Measurements from ENCODE around the gene MTERF1.

The MTERF1 gene

GRCh38 chr7:91916051-91916440 lies 35.5 kb upstream of the MTERF1 start:
- no peak overlapping the region for H3K27ac ChIP-seq
- TF ChIP-seq CTCF (IDR thresholded peaks at IDR 0.05) = no peak
- H3K36me3 ChIP-seq = no peaks in the 10 kb centered on the region
- peaks cover 8% of the 10 kb centered on the region for H3K27me3 ChIP-seq
- no peaks in the 10 kb centered on the region for H3K9me3 ChIP-seq
- no peak overlapping the region for H3K4me3 ChIP-seq (ENCODE audit: low read depth in 1 of 2, low read length in 1 of 2)
- peaks cover 9 to 21% of the 10 kb centered on the region in 2 experiments for H3K4me1 ChIP-seq (ENCODE audit: control insufficient read depth in 1 of 2, insufficient read depth in 1 of 2, low read depth in 1 of 2, low read length in 1 of 2)

GRCh38 chr7:91915401-91916050 lies 35.0 kb upstream of the MTERF1 start:
- Histone ChIP-seq H3K27me3 (peaks cover 8% of the 10 kb centered on the region), H3K9me3 (no peaks in the 10 kb centered on the region), H3K36me3 (no peaks in the 10 kb centered on the region), H3K4me1 (ENCODE audit: control insufficient read depth in 1 of 2, insufficient read depth in 1 of 2, low read depth in 1 of 2, low read length in 1 of 2) (peaks cover 9 to 25% of the 10 kb centered on the region in 2 experiments), H3K27ac (no peak overlapping the region), H3K4me3 (ENCODE audit: low read depth in 1 of 2, low read length in 1 of 2) (no peak overlapping the region)
- TF ChIP-seq CTCF (IDR thresholded peaks at IDR 0.05) = no peak

GRCh38 chr7:91913612-91914011 lies 33.1 kb upstream of the MTERF1 start:
- H3K4me3 ChIP-seq (ENCODE audit: low read depth in 1 of 2, low read length in 1 of 2) = no peak overlapping the region
- no peaks in the 10 kb centered on the region for H3K9me3 ChIP-seq
- no peaks in the 10 kb centered on the region for H3K36me3 ChIP-seq
- H3K27ac ChIP-seq = peak overlapping the region; percentile 70
- peaks cover 8% of the 10 kb centered on the region for H3K27me3 ChIP-seq
- peaks cover 9 to 25% of the 10 kb centered on the region in 2 experiments for H3K4me1 ChIP-seq (ENCODE audit: control insufficient read depth in 1 of 2, insufficient read depth in 1 of 2, low read depth in 1 of 2, low read length in 1 of 2)
- TF ChIP-seq CTCF (IDR thresholded peaks at IDR 0.05) = no peak

- no peak for TF ChIP-seq CTCF (IDR thresholded peaks at IDR 0.05)
- peaks cover 9 to 25% of the 10 kb centered on the region in 2 experiments for H3K4me1 ChIP-seq (ENCODE audit: control insufficient read depth in 1 of 2, insufficient read depth in 1 of 2, low read depth in 1 of 2, low read length in 1 of 2)
- no peak overlapping the region for H3K4me3 ChIP-seq (ENCODE audit: low read depth in 1 of 2, low read length in 1 of 2)
- H3K27me3 ChIP-seq = no peaks in the 10 kb centered on the region
- peak overlapping the region; percentile 70 for H3K27ac ChIP-seq
- no peaks in the 10 kb centered on the region for H3K36me3 ChIP-seq
- no peaks in the 10 kb centered on the region for H3K9me3 ChIP-seq
These were observed 32.0 kb upstream of the MTERF1 start for GRCh38 chr7:91912494-91912893.

GRCh38 chr7:91911121-91911520 lies 30.6 kb upstream of the MTERF1 start:
- Histone ChIP-seq H3K27me3 (no peaks in the 10 kb centered on the region), H3K27ac (peak overlapping the region; percentile 70), H3K4me3 (ENCODE audit: low read depth in 1 of 2, low read length in 1 of 2) (no peak overlapping the region), H3K36me3 (no peaks in the 10 kb centered on the region), H3K4me1 (ENCODE audit: control insufficient read depth in 1 of 2, insufficient read depth in 1 of 2, low read depth in 1 of 2, low read length in 1 of 2) (peaks cover 9 to 25% of the 10 kb centered on the region in 2 experiments), H3K9me3 (no peaks in the 10 kb centered on the region)
- TF ChIP-seq CTCF (IDR thresholded peaks at IDR 0.05) = no peak
